ENCODE data around the gene CLDN16. TPM values are rescaled to one million over a fixed set of nuclear protein-coding genes. Genes with fewer than 3 reads are reported as not detected.

CLDN16 gene
- total and polyA plus RNA-seq, 3 donors from 2014 or later, result 0.19 to 0.55 (median 0.36) TPM

DNA sequence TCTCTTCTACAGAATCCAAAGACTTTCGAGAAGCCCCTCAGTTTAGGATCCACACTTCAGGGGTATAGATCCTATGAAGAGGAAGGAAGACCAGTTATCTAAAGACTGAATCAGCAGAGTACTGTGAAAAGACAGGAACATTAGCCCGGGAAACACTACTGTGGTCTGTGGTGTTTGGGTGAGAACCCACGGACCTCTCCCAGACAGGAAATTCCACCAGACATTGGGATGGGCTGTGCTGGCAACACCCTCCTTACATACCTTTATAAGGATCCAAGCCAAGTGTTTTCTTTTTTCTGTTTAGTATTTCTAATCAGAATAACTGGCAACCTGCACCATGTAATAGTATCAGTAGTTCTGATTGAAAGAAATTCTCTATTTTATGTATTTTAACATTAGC is 47.7 kb downstream of the CLDN16 start:
- DNase-seq, result no peak
- 68 to 85% methylated on average over 3 of the region's 3 CpGs for WGBS, 2 donors
- H3K27me3 ChIP-seq, result no peaks in the 10 kb centered on the region
- no peak overlapping the region for H3K27ac ChIP-seq
- TF ChIP-seq, protein P1, sequence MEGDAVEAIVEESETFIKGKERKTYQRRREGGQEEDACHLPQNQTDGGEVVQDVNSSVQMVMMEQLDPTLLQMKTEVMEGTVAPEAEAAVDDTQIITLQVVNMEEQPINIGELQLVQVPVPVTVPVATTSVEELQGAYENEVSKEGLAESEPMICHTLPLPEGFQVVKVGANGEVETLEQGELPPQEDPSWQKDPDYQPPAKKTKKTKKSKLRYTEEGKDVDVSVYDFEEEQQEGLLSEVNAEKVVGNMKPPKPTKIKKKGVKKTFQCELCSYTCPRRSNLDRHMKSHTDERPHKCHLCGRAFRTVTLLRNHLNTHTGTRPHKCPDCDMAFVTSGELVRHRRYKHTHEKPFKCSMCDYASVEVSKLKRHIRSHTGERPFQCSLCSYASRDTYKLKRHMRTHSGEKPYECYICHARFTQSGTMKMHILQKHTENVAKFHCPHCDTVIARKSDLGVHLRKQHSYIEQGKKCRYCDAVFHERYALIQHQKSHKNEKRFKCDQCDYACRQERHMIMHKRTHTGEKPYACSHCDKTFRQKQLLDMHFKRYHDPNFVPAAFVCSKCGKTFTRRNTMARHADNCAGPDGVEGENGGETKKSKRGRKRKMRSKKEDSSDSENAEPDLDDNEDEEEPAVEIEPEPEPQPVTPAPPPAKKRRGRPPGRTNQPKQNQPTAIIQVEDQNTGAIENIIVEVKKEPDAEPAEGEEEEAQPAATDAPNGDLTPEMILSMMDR (IDR thresholded peaks at IDR 0.05), result no peak
- no peak for TF ChIP-seq POLR2A (IDR thresholded peaks at IDR 0.05)
- H3K9me3 ChIP-seq, result no peaks in the 10 kb centered on the region
- intact Hi-C loops (cut with DNase I; ENCODE audit: low total_unique reads), result no loop called here
- no peaks in the 10 kb centered on the region for H3K4me1 ChIP-seq
- H3K4me3 ChIP-seq, result no peak overlapping the region
- H3K36me3 ChIP-seq (ENCODE audit: low read depth, missing control alignments), result no peaks in the 10 kb centered on the region

DNA sequence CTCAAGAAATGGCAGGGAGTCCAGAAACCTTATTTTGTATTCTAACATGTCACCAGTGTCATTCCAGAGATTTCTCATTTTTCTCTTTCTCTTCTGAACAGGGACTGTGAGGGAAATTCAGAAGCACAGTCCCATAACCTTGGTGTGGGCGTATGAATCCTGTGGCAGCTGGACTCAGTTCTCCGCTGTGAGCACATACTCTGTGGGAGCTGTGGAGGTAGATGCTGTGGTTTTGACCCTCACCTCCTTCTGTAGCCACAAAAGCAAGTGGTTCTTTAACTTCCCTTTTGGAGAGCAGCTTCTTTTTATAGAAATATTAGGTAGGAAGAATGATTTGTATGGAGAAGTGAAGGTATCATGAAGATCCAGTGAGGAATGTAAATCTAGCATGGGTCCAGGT is 48.4 kb downstream of the CLDN16 start:
- TF ChIP-seq, protein P1 (IDR thresholded peaks at IDR 0.05), result no peak
- no peak for TF ChIP-seq POLR2A (IDR thresholded peaks at IDR 0.05)
- Histone ChIP-seq H3K4me3 (no peak overlapping the region), H3K27ac (no peak overlapping the region), H3K4me1 (no peaks in the 10 kb centered on the region), H3K9me3 (no peaks in the 10 kb centered on the region), H3K36me3 (ENCODE audit: low read depth, missing control alignments) (no peaks in the 10 kb centered on the region), H3K27me3 (no peaks in the 10 kb centered on the region)
- DNase-seq, result no peak
- WGBS, 2 donors, result 85 to 86% methylated on average over 2 of the region's 2 CpGs
- intact Hi-C loops (cut with DNase I; ENCODE audit: low total_unique reads), result no loop called here

DNA sequence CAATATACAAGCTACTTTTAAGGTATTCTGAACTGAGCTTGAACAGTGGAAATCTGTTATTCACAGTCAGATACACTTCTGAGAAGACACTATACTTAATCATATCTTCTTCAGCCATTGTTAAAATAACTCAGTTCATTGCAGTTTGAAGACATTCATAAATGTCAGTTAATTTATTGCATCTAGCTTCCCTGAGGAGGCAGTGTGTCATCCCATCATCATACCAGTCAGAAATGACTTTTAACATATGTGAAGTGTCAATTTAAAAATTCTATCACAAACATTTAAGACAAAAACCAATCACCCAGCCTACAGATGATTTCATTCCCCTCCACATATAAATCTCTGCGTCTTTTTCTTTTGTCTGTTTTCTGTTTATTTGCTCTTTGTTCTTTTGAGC is 54.3 kb downstream of the CLDN16 start:
- H3K36me3 ChIP-seq (ENCODE audit: low read depth, missing control alignments), result no peaks in the 10 kb centered on the region
- H3K4me1 ChIP-seq, result no peaks in the 10 kb centered on the region
- whole genome bisulfite sequencing, 2 donors, result 91 to 96% methylated on average over 1 of the region's 1 CpG
- TF ChIP-seq, protein P1 (IDR thresholded peaks at IDR 0.05), result no peak
- no peak for TF ChIP-seq POLR2A (IDR thresholded peaks at IDR 0.05)
- DNase-seq, result no peak
- intact Hi-C loops (cut with DNase I; ENCODE audit: low total_unique reads), result no loop called here
- no peaks in the 10 kb centered on the region for H3K27me3 ChIP-seq
- no peak overlapping the region for H3K27ac ChIP-seq
- no peaks in the 10 kb centered on the region for H3K9me3 ChIP-seq
- H3K4me3 ChIP-seq, result no peak overlapping the region

DNA sequence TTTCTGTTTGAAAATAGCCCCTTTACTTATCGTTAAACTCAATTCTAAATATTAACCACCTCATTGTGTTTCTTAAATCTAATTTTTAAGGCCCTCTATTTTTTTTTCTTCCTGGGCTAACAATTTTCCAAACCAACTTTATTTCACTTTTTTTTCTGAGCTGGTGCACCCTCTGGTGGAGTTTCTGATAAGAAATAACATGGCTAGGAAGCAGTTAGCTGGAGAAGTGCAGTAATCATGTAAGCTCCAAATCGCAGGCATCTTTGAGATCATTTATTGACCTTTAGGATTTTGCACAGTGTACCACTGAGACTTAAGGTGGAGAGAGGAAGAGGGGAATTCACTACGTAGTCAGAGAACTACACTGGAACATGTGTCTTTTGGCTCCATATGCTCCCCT is 55.3 kb downstream of the CLDN16 start:
- no peak for DNase-seq
- no peaks in the 10 kb centered on the region for H3K4me1 ChIP-seq
- intact Hi-C loops (cut with DNase I; ENCODE audit: low total_unique reads), result no loop called here
- WGBS, 2 donors, result 73 to 80% methylated on average over 3 of the region's 3 CpGs
- H3K4me3 ChIP-seq, result no peak overlapping the region
- H3K9me3 ChIP-seq, result no peaks in the 10 kb centered on the region
- H3K36me3 ChIP-seq (ENCODE audit: low read depth, missing control alignments), result no peaks in the 10 kb centered on the region
- TF ChIP-seq POLR2A (IDR thresholded peaks at IDR 0.05), result no peak
- TF ChIP-seq, protein P1 (IDR thresholded peaks at IDR 0.05), result no peak
- no peaks in the 10 kb centered on the region for H3K27me3 ChIP-seq
- H3K27ac ChIP-seq, result no peak overlapping the region

DNA sequence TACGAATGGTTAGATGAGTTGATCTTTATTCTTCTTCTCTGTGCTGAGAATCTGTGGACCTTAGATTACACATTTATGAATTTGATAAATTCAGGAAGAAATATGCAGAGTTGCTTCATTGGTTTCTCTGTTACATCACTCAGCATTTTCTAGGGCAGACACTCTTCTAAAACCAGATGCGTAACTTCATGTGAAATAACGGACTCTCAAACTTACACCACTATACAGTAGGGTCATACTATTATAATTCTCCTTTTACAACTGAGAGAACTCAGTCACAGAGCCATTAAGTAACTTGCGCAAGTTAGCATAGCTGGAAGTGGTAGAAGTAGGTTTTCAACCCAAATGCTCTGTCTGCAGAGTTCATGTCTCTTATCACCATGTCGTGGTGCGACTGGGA is 56.0 kb downstream of the CLDN16 start:
- DNase-seq, result no peak
- no peak overlapping the region for H3K27ac ChIP-seq
- TF ChIP-seq, protein P1 (IDR thresholded peaks at IDR 0.05), result no peak
- TF ChIP-seq POLR2A (IDR thresholded peaks at IDR 0.05), result no peak
- WGBS, 2 donors, result 91 to 94% methylated on average over 6 of the region's 6 CpGs
- no peaks in the 10 kb centered on the region for H3K27me3 ChIP-seq
- no peaks in the 10 kb centered on the region for H3K9me3 ChIP-seq
- H3K4me1 ChIP-seq, result no peaks in the 10 kb centered on the region
- H3K4me3 ChIP-seq, result no peak overlapping the region
- intact Hi-C loops (cut with DNase I; ENCODE audit: low total_unique reads), result no loop called here
- H3K36me3 ChIP-seq (ENCODE audit: low read depth, missing control alignments), result no peaks in the 10 kb centered on the region

Data from testis (tissue), 3 donors.